ENCODE data around the gene KCTD16.

Gene KCTD16

GRCh38 chr5:144481861-144482260, 311.2 kb downstream of the KCTD16 start:
- no peak for TF ChIP-seq CTCF (IDR thresholded peaks at IDR 0.05; ENCODE audit: low read depth, low read length)
- DNase-seq (ENCODE audit: low read depth in 2 of 2): no peak
- no peak overlapping the region for H3K4me3 ChIP-seq (replicated peaks in 1 of 2; ENCODE audit: low read depth in 2 of 2, low read length in 2 of 2)

GRCh38 chr5:144484124-144484897, 313.6 kb downstream of the KCTD16 start:
- no peak for TF ChIP-seq CTCF (IDR thresholded peaks at IDR 0.05; ENCODE audit: low read depth, low read length)
- peak; percentile 3 to 68 for DNase-seq (ENCODE audit: low read depth in 2 of 2)
- H3K4me3 ChIP-seq (replicated peaks in 1 of 2; ENCODE audit: low read depth in 2 of 2, low read length in 2 of 2): no peak overlapping the region

GRCh38 chr5:144485540-144485939, 314.9 kb downstream of the KCTD16 start:
- no peak for TF ChIP-seq CTCF (IDR thresholded peaks at IDR 0.05; ENCODE audit: low read depth, low read length)
- H3K4me3 ChIP-seq (replicated peaks in 1 of 2; ENCODE audit: low read depth in 2 of 2, low read length in 2 of 2): no peak overlapping the region
- no peak for DNase-seq (ENCODE audit: low read depth in 2 of 2)

- TF ChIP-seq CTCF (IDR thresholded peaks at IDR 0.05; ENCODE audit: low read depth, low read length): no peak
- no peak overlapping the region for H3K4me3 ChIP-seq (replicated peaks in 1 of 2; ENCODE audit: low read depth in 2 of 2, low read length in 2 of 2)
- DNase-seq (ENCODE audit: low read depth in 2 of 2): no peak
Observed at GRCh38 chr5:144487207-144487606, 316.5 kb downstream of the KCTD16 start.

GRCh38 chr5:144487761-144488160, 317.1 kb downstream of the KCTD16 start:
- H3K4me3 ChIP-seq (replicated peaks in 1 of 2; ENCODE audit: low read depth in 2 of 2, low read length in 2 of 2): no peak overlapping the region
- no peak for TF ChIP-seq CTCF (IDR thresholded peaks at IDR 0.05; ENCODE audit: low read depth, low read length)
- peak in 1 of 2 donors; percentile 19 for DNase-seq (ENCODE audit: low read depth in 2 of 2)

GRCh38 chr5:144503123-144503522, 332.4 kb downstream of the KCTD16 start:
- H3K4me3 ChIP-seq (replicated peaks in 1 of 2; ENCODE audit: low read depth in 2 of 2, low read length in 2 of 2): no peak overlapping the region
- DNase-seq (ENCODE audit: low read depth in 2 of 2): no peak
- TF ChIP-seq CTCF (IDR thresholded peaks at IDR 0.05; ENCODE audit: low read depth, low read length): no peak
